GM03348 (cell line): ENCODE measurements around the gene STX1B.
"Not testable (repeated sequence)": the region's sequence is repeated elsewhere in the genome, so short reads cannot be mapped to it uniquely, and the experiment has no call there.

ENCODE experiments used
- DNase-seq: peaks from one replicate; pipeline ENCODE4 v3.0.0; 2012; ENCODE audit warnings: low spot score

The STX1B gene

DNA sequence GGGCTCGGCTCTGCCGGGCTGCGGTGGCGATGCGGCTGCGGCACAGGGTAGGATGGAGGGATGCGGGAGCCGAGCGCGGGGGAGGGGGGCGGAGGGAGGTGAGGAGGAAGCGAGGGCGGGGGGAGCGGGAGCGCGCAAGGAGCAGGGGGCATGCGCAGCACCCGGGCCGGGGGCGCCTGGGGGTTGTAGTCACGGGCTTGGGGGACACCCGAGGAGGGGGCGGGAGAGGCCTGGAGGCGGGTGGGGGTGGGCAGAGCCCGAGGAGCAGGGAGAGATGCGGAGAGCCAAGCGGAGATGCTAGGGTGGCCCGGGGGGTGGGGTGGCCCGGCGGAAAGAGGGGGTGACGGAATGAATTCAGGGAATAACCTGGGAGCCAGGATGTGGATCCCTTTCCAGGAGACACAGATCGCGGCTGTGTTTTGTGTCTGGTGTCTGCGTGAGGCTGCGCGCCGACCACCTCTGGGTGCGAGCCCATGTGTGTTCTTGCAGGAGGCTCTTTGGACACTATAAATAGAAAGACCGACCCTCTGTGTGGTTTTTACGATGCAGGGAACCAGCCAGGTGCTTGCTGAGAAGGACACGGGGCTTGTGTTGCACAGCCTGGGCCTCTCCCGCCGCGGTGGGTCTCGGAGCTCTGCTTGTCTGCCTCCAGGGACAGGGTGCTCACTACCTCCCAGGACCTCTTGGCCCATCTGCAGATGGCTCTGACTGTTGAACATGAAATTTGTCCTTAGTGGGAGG lies at the start of gene STX1B:
STX1B (minus strand) TSS at position 54 of the 741 bp plus-strand sequence. CDS start 242 bp downstream, outside the sequence.
- peak; percentile 86 for DNase-seq

DNA sequence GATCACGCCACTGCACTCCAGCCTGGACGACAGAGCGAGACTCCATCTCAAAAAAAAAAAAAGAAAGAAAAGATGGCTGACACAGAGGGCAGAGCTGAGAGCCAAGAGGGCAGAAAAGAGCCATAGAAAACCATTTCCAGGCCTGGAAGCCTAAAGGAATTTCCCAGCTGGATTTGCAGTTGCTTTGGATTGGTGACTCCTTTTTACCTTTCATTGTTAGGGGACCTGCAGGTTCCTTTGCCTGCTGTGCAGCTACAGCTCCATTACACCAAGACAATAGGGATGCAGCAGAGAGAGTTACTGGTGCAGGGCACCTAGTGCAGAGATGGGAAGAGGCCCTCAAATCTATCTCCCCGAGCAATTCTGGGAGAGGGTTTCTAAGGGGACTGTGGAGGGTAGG lies 45.2 kb upstream of the STX1B start:
- no peak for DNase-seq

DNA sequence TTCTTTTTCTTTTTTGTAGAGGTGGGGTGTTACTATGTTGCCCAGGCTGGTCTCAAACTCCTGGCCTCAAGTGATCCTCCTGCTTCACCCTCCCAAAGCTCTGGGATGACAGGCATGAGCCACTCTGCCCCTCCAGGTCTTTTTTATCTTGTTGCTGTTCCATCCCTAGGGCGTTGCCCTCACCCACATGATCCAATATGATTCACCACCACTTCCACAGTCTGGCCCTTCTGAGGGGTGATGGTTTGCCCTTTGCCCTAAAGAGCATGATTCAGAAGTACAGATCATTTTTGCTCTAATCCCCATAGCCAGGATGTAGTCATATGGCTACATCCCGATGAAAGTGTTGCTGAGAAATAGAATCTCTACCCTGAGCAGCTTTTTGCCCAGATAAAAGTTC lies 41.7 kb upstream of the STX1B start:
- DNase-seq = peak; percentile 92

DNA sequence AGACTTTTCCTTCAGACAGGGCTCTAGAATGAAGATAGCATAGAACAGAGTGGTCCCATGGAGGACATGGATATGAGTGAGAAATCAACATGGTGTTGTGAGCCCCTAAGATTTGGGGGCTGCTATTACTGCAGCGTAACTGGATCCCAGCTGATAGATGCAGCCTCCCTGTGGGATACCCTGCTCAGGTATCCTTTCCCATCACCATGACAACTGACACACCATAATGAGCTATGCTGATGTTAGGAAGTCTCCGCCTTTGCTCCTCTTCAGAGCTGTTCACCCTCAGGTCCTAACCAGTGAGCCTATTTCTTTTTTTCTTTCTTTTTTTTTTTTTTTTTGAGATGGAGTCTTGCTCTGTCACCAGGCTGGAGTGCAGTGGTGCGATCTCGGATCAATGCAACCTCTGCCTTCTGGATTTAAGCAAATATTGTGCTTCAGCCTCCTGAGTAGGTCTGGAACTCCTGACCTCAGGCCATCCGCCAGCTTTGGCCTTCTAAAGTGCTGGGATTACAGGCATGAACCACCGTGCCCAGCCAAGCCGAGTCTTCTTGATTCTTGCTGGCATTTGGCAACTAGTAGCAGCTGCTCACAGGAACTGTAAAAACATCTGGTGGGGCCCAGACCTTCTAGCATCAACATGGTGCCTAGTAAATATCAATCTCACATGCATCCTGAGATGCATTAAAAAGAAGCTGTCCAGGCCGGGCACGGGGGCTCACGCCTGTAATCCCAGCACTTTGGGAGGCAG lies 40.0 kb upstream of the STX1B start:
- DNase-seq = no peak

DNA sequence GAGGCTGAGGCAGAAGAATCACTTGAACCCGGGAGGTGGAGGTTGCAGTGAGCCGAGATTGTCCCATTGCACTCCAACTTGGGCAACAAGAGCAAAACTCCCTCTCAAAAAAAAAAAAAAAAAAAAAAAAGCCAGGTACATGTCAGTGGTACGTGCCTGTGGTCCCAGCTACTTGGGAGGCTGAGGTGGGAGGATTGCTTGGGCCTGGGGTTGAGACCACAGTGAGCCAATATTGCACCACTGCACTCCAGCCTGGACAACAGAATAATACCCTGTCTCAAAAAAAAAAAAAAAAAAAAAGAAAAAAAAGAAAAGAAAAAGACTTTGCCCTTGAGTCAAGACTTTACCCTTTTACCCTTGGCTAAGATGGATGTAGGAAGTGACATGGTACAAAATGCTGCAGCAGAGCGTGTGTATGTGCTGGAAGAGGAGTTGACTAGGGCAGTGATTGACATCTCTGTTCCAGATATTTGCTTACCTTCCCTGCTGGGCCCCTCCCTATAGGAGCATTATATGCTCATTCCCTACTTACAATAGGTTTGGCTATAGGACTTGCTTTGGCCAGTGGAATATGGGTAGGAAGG lies 33.6 kb upstream of the STX1B start:
- no peak for DNase-seq

DNA sequence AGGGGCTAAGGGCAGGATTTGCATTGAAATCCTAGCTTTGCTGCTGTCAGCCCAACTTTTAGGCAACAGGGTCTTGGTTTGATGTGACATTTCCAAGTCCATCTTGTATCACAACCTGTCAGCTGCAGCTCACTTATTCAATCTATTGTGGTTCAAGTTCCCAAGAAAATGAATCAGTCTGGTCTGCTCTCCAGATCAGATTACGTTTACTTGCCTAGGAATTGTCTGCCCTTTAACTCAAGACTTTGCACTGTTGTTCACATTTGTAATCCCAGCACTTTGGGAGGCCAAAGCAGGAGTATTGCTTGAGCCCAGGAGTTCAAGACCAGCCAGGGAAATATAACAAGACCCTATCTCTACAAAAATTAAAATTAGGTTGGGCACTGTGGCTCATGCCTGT lies 32.9 kb upstream of the STX1B start:
- no peak for DNase-seq

DNA sequence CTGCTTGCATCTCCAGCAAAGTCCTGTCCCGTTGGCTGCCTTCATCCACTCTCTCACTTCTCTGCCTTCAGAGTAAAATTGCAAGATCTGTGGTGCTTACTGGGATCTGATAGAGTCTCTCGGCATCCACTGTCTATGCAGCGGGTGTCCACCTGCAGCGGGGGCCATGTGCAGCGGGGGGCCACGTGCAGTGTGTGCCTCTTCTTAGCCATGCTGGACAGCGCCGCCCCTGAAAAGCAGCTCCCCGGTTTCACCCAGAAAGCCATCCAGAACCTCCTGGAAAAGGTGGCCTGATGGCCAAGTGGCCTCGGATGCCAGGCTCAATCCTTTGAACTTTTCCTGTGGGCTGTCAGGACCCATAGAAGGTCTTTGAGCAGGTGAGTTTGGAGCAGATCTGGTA lies 32.4 kb upstream of the STX1B start:
- no peak for DNase-seq

DNA sequence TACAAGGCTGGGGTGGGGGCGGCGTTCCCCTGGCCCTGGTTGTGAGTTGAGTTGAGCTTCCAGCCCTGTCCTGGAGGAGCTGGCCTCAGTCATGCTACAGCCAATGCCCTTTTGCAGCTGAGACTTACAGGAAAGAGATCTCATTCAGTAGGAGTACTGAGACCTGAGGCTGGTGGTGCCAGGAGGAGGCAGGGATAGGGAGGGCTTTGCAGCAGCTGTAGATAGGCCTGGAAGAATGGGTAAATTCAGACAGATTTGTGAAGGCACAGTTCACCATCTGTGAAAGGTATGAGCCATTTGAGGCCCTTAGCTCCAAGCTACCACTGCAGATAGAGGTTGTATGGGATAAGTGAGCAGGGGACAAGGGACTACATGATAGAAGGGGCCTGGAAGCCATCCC lies 28.6 kb upstream of the STX1B start:
- no peak for DNase-seq

DNA sequence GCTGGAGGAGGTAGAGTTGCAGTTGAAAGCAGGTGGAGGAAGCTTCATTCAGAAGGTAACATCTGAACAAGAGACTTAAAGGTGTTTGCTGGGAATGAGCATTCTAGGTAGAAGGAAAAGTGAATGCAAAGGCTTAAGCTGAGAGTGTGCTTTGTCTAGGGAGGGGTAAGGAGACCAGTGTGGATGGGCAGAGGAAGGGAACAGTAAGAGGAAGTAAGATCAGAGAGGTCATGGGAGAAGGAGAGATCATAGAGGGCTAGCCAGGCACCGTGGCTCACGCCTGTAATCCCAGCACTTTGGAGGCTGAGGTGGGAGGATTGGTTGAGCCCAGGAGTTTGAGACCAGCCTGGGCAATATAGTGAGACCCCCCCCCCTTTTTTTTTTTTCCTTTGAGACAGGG lies 26.3 kb upstream of the STX1B start:
- no peak for DNase-seq

DNA sequence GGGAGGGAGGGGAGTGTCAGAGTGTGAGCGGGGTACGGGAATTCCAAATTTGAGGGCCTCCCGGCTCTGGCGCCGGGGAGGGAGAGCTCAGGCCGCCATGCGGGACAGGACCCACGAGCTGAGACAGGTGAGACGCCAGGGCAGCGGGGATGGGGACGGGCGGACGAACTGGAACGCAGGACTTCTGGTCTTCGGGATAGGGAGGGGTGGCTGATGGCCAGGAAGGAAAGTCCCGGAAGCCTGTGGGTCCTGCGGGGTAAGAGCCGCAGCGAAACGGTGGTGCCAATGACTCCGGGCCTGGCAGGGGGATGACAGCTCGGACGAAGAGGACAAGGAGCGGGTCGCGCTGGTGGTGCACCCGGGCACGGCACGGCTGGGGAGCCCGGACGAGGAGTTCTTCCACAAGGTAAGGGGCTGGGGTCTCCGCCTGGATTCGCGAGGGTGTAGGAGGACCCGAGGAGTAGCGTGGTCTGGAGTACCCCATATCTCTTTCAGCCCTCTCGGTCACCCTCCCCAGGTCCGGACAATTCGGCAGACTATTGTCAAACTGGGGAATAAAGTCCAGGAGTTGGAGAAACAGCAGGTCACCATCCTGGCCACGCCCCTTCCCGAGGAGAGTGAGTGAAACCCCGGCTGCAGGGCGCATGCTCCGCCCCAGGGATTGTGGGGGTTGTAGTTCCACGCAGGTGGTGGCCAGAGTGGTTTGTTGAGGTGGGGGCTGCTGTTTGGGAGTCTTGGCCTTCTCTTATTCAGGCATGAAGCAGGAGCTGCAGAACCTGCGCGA lies 23.5 kb upstream of the STX1B start:
- peak; percentile 98 for DNase-seq

DNA sequence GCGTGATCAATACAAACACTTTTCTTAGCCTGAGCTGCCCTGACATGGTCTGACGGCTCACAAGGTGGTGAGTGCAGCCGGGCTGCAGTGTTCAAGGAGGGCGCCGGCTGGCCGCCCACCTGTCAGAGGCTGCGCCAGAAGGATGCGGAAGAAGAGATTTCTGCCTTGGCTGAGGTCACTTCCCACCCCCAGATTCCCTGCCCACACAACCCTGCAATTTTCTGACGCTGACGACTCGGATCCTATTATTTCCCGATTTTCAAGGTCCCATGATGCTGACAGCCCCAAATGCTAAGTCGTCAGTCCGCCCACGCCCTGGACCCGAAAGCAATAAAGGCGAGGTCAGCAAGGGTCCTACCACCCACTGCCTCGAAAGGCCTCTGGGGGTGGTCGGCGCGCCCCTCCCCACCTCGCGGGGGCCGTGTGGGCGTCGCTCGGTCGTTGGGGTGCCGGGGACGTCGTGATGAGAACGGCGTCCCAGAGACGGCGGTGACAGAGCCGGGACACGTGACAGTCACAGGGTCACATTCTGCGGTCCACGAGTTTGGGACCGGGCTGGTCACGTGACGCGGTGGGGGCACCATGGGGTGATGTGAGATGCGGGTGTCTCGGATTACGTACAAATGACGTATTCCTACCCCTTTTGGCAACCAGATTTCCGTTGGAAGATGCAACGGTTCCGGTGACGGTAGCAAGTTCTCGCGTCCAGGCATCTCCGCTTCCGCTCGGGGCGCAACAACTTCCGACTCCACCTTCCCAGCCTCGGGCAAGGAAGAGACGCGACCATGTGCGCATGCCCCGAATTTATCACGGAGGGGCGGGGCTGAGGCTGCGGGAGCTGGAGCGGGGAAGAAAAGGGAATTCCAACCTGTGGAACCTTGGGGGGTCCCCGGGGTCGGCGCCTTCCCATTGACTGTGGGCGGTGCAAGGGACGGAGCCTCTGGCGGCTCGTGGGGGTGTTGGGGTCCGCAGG lies 22.6 kb upstream of the STX1B start, which contains the start of gene STX4:
STX4 (plus strand) TSS at position 823 of the 973 bp plus-strand sequence. CDS start 248 bp downstream, outside the sequence.
- DNase-seq = peak; percentile 97

DNA sequence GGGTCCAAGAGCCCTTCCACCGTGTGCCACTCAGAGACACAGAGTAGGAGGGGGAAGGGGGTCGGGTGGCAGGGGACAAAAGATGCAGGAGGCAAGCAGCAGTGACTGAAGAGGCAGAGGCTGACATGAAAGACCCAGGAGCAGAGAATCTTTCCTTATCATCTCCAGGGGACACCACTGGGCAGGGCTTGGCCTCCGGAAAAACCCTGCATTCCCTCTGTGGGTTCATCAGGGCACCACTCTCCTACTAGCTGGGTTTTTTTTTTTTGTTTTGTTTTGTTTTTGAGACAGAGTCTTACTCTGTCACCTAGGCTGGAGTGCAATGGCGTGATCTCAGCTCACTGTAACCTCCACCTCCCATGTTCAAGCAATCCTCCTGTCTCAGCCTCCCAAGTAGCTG lies 20.8 kb upstream of the STX1B start:
- no peak for DNase-seq

DNA sequence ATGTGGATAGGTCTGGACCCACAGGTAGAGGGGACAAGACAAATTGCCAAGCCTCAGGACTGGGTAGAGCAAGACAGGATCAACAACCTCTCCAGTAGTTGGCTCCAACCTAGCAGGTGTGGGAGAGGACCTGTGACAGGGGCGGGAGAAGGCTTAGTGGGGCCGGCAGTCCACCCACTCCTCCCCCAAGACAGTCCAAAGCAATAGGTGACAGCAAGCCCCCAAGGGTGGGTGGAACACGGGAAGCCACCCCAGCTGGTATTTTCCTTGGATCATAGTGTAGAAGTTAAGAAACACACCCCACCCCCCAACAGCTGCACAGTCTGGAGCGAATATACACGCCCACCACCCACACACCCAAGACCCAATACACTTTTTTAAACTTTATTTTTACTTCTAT lies 18.8 kb upstream of the STX1B start:
- no peak for DNase-seq

DNA sequence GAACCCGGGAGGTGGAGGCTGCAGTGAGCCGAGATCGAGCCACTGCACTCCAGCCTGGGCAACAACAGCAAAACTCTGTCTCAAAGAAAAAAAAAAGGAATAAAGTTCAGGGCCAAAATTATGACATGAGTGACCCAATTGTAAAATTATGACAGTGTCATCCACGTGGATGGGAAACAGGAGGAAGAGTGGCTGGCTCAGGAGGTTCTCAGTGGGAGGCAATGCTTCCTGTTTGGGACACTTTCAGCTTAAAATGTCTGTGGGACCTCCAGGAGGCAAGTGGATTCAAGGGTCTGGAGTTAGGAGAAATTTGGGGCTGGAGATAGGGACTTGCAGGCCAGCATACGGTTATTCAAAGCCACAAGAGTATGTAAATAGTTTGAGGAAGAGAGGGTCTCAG lies 14.9 kb upstream of the STX1B start:
- DNase-seq = no peak

DNA sequence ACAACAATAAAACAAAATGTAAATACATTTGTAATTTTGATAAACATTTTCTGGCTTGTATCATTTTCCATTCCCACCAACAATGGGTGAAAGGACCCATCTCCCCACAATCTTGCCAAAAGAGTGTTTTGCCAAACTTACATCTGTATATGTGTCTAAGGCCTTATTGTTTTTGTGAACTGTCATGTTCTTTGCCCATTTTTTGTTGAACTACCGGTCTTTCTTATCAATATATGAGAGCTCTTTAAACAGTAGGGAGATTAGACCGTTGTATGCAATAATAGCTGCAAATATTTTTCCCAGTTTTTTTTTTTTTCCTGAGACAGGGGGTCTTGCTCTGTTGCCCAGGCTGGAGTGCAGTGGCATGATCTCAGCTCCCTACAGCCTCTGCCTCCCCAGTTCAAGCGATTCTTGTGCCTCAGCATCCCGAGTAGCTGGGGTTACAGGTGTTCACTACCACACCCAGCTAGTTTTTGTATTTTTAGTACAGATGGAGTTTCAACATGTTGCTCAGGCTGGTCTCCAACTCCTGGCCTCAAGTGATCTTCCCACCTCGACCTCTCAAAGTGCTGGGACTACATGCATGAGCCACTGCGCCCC lies 13.3 kb upstream of the STX1B start:
- no peak for DNase-seq

DNA sequence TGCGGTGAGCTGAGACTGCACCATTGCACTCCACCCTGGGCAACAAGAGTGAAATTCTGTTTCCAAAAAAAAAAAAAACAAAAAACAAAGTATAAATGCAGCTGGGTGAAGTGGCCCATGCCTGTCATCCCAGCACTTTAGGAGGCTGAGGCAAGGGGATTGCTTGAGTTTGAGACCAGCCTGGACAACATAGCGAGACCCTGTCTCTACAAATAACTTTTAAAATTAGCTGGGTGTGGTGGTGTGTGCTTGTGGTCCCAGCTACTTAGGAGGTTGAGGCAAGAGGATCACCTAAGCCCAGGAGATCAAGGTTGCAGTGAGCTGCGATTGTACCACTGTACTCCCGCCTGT lies 12.8 kb upstream of the STX1B start:
- DNase-seq = no peak

DNA sequence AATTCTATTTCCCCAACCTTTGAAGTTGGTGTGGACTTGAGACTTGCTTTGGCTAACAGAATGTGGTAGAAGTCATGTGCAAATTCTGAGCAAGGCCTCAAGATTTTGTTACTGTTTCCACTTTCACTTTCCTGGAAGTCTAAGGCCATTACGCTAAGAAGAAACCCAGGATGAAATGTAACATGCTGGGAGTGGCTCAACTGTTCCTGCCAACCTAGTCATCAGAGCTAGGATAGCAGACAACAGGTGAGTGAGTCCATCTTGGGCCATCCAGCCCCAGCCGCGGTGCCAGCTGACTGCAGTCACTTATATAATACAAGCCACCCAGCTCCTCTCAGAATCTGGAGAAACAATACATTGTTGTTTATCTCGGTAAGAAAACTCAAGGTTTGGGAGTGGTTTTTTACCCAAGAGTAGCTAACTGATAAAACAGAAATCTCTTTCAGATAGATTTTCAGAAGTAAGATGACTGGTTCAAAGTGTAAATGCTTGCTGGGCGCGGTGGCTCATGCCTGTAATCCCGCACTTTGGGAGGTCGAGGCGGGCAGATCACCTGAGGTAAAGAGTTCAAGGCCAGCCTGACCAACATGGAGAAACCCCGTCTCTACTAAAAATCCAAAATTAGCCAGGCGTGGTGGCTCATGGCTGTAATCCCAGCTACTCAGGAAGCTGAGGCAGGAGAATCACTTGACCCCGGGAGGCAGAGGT lies 12.3 kb upstream of the STX1B start:
- no peak for DNase-seq

DNA sequence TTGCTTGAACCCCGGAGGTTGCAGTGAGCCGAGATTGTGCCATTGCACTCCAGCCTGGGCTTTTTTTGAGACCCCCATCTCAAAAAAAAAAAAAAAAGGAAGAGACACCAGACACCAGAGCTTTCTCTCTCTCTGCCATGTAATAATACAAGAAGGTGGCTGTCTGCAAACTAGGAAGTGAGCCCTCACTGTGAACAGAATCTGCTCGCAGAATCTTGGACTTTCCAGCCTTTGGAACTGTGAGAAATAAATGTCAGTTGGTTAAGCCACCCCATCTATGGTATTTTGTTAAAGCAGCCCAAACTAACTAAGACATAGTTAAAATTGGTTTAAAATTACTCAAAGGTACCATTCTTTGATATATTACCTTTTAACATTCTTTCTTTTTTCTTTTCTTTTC lies 10.1 kb upstream of the STX1B start:
- no peak for DNase-seq

DNA sequence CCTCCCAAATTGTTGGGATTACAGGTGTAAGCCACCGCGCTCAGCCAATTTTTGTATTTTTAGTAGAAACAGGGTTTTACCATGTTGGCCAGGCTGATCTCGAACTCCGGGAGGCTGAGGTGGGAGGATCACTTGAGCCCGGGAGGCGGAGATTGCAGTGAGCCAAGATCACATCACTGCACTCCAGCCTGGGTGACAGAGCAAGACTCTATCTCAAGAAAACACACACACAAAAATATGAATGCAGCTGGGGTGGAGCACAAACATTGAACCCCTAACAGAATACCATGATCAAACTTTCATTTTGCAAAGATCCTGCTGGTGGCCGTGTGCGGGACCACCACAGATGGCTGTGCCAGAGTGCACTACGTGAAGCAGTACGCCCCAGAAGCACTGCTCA lies 7.3 kb upstream of the STX1B start:
- not testable (repeated sequence) for DNase-seq

DNA sequence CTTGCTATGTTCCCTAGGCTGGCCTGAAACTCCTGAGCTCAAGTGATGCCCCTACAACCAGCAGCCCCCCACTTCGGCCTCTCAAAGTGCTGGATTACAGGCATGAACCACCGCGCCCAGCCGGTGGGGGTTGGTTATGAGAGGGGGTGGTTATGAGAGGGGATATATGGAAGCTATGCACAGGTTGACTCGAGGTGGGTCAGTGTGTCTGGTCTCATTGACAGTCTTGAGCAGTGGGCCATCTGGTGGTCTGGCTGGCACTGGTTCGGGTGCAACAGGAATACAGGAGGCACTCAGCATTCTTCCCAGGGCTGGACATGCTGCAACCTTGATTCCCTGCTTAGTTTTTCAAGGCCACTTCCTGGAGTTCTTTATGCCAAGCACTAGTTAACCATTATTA lies 5.6 kb upstream of the STX1B start:
- DNase-seq = no peak
